Gastrocnemius medialis (tissue), 4 donors: Measurements from ENCODE around the gene VGLL4. TPM values are rescaled to one million over a fixed set of nuclear protein-coding genes. Genes with fewer than 3 reads are reported as not detected.

ENCODE experiments used
- ATAC-seq, 2 donors: fragments of 150-250 bp; one replicate each; pipeline ENCODE4 v1.9.1; 2016
- DNase-seq, 2 donors: peaks; one replicate each; pipeline ENCODE4 v3.0.0-alpha.2; 2019
- H3K27ac ChIP-seq, 4 donors: fragments of 200-600 bp; sonication (generic); 1 replicate in 1 of 4; 2 replicates in 3 of 4; pipeline ENCODE4 v1.5.1; 2016 to 2018; ENCODE audit warnings: mild to moderate bottlenecking in 2 of 4, moderate library complexity in 1 of 4
- H3K27me3 ChIP-seq, 3 donors: fragments of 200-600 bp; sonication (generic) in 2 of 3; 1 replicate in 1 of 3; 2 replicates in 2 of 3; pipeline versions ENCODE4 v1.5.1 to v1.6.0; 2016 to 2019; ENCODE audit warnings: mild to moderate bottlenecking in 1 of 3, moderate library complexity in 1 of 3
- H3K36me3 ChIP-seq, 2 donors: fragments of 200-600 bp; sonication (generic) in 1 of 2; one replicate each; pipeline ENCODE4 v1.5.1; 2017 to 2018
- H3K4me1 ChIP-seq, 2 donors: fragments of 200-600 bp; sonication (generic) in 1 of 2; one replicate each; pipeline ENCODE4 v1.5.1; 2016 to 2017; ENCODE audit warnings: mild to moderate bottlenecking in 2 of 2
- H3K4me3 ChIP-seq, 4 donors: fragments of 200-600 bp; sonication (generic) in 3 of 4; 1 replicate in 1 of 4; 2 replicates in 3 of 4; pipeline ENCODE4 v1.5.1; 2016 to 2019; ENCODE audit warnings: mild to moderate bottlenecking in 2 of 4
- H3K9me3 ChIP-seq, 3 donors: fragments of 200-600 bp; sonication (generic) in 2 of 3; 1 replicate in 1 of 3; 2 replicates in 2 of 3; pipeline ENCODE4 v1.5.1; 2016 to 2019
- POLR2A ChIP-seq, 2 donors: fragments of 450-650 bp; IDR thresholded peaks; one replicate each; pipeline ENCODE4 v1.6.1; 2017; ENCODE audit warnings: antibody characterized with exemption in 2 of 2, mild to moderate bottlenecking in 2 of 2, moderate library complexity in 2 of 2
- in situ Hi-C, 4 donors: fragments of 200-750 bp; cut with MboI; loops; one replicate each; pipeline versions ENCODE4 v1.15.0 to v1.8.0; 2017; ENCODE audit warnings: low sequenced_read_pairs in 4 of 4
- intact Hi-C: fragments of 100-400 bp; cut with DNase I; formaldehyde crosslinking; loops from one replicate; pipeline ENCODE4 v1.15.1; 2023; ENCODE audit warnings: low total_unique reads
- total RNA-seq, 4 donors: library from RNA; depleted of rRNA; stranded (reverse); fragments of >200 nt; gene quantifications; one replicate each; pipeline versions ENCODE4 v1.1.0 to v1.2.3, GENCODE V29; 2016
- TF ChIP-seq, protein P1 (sequence below), 5 experiments: fragments of 450-650 bp in 3 of 5; fragments of 200-600 bp in 2 of 5; sonication (generic) in 2 of 5; IDR thresholded peaks in 4 of 5; conservative IDR thresholded peaks in 1 of 5; 1 replicate in 4 of 5; 2 replicates in 1 of 5; pipeline ENCODE4 v1.5.1; 2016 to 2019; ENCODE audit warnings: antibody characterized with exemption in 5 of 5, mild to moderate bottlenecking in 3 of 5, moderate library complexity in 3 of 5

VGLL4 gene
- total RNA-seq, 4 donors from 2014 or later, result 8.9 to 20.9 (median 12.8) TPM

DNA sequence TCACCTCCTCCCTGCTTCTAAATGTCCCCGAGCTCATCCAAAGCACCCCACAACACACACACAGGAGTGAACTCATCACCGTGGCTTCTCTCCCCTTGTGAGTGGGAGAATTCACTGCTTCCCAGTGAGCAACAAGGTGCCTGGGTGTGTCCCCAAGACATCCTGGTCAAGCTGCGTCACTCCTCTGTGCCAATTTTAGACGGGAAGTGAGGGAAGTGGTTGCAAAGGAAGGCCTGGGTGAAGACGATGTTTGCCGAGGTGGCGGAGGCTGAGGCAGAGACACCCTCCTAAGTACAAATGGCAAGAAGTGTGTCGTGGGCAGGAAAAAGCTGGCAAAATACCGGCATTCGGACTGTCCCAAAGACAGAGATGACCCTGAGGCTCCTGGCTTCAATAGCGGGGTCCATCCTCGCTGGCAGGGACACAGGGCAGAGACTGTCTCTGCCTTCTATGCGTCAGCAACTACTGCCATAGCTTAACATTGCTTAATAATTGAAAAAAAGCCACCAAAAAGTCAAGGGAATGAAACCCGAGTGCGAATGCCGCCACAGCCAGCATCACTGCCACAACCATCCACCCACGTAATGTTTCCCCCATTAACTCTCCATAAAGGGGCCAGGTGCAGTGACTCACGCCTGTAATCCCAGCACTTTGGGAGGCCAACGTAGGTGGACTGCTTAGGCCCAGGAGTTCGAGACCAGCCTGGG lies 72.8 kb downstream of the VGLL4 start:
- no peaks in the 10 kb centered on the region for H3K27me3 ChIP-seq
- intact Hi-C loops, result no loop called here
- DNase-seq (peak in 1 of 2 donors; percentile 85), ATAC-seq (peak in 1 of 2 donors; percentile 63)
- no peaks in the 10 kb centered on the region for H3K36me3 ChIP-seq
- H3K4me3 ChIP-seq, result peak overlapping the region in 1 of 4 donors; percentile 24
- H3K9me3 ChIP-seq, result no peaks in the 10 kb centered on the region
- peaks cover 42 to 54% of the 10 kb centered on the region in 2 donors for H3K4me1 ChIP-seq
- H3K27ac ChIP-seq, result peak overlapping the region; percentile 88 to 90 (median 88)
- in situ Hi-C loops, result no loop called here
- TF ChIP-seq, protein P1, sequence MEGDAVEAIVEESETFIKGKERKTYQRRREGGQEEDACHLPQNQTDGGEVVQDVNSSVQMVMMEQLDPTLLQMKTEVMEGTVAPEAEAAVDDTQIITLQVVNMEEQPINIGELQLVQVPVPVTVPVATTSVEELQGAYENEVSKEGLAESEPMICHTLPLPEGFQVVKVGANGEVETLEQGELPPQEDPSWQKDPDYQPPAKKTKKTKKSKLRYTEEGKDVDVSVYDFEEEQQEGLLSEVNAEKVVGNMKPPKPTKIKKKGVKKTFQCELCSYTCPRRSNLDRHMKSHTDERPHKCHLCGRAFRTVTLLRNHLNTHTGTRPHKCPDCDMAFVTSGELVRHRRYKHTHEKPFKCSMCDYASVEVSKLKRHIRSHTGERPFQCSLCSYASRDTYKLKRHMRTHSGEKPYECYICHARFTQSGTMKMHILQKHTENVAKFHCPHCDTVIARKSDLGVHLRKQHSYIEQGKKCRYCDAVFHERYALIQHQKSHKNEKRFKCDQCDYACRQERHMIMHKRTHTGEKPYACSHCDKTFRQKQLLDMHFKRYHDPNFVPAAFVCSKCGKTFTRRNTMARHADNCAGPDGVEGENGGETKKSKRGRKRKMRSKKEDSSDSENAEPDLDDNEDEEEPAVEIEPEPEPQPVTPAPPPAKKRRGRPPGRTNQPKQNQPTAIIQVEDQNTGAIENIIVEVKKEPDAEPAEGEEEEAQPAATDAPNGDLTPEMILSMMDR (IDR thresholded peaks at IDR 0.05 in 4 of 5, conservative IDR thresholded peaks at IDR 0.05 in 1 of 5), result no peak
- TF ChIP-seq POLR2A (IDR thresholded peaks at IDR 0.05), result peak in 1 of 2 donors; percentile 52

DNA sequence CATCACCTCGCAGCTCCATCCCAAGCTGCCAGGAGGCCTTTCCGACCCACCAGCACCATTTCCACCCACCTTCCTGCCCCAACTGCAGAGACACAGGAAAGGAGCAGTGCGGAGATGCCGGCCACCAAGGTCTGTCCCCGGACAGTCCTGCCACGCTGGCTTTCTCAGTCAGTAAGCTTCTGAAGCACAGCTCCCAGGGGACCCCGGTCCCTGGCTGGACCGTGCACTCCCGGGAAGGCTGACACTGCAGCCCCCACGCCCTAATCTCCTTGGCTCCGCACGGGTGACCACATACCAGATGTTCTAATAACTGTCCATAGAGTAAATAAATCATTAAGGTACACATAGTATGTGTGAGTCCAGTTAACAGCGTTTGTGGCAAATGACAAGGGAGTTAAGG lies 73.5 kb downstream of the VGLL4 start:
- no peak for TF ChIP-seq POLR2A (IDR thresholded peaks at IDR 0.05)
- ATAC-seq (no peak), DNase-seq (no peak)
- in situ Hi-C loops (no loop called here), intact Hi-C loops (no loop called here)
- no peaks in the 10 kb centered on the region for H3K9me3 ChIP-seq
- H3K27ac ChIP-seq, result peak overlapping the region; percentile 88 to 90 (median 88)
- no peaks in the 10 kb centered on the region for H3K36me3 ChIP-seq
- H3K27me3 ChIP-seq, result no peaks in the 10 kb centered on the region
- H3K4me3 ChIP-seq, result peak overlapping the region in 1 of 4 donors; percentile 24
- peaks cover 42 to 54% of the 10 kb centered on the region in 2 donors for H3K4me1 ChIP-seq

DNA sequence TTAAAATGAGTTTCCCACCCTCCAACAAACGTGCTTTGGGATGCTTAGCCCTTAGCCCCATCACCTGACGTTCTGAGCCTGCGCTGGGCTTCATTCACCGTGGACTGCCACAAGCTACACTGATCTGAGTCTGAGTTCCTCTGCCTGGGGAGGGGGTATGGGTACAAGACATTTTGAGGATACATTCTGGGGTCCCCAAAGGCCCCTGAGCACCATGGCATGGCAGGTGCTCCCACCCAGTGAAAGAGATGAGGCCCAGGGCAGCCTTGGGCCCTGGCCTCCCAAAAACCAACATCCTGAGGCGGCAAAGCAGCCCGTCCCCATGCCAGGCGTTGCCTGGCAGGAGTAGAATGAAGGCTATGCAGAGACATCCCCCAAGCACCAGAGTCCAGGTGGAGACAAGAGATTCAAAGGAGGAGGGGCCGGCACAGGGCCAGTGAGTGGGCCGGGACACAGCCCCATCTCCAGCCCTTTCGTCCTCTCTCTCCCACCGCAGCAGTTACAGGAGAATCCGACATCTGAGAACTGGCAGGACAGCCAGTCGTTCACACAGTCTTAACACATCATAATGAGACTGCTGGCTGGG lies 74.5 kb downstream of the VGLL4 start:
- H3K27me3 ChIP-seq, result no peaks in the 10 kb centered on the region
- no peak for TF ChIP-seq POLR2A (IDR thresholded peaks at IDR 0.05)
- TF ChIP-seq, protein P1 (IDR thresholded peaks at IDR 0.05 in 4 of 5, conservative IDR thresholded peaks at IDR 0.05 in 1 of 5), result no peak
- H3K4me1 ChIP-seq, result peaks cover 42 to 54% of the 10 kb centered on the region in 2 donors
- in situ Hi-C loops, result no loop called here
- intact Hi-C loops, result loop anchor here (2.0 kb wide), 3 partner anchors 32 to 102 kb away; no protein-coding TSS in a partner anchor
- H3K36me3 ChIP-seq, result no peaks in the 10 kb centered on the region
- peak overlapping the region in 2 of 4 donors; percentile 29 to 39 for H3K4me3 ChIP-seq
- no peaks in the 10 kb centered on the region for H3K9me3 ChIP-seq
- ATAC-seq, result no peak
- peak overlapping the region; percentile 88 to 90 (median 88) for H3K27ac ChIP-seq
- no peak for DNase-seq

DNA sequence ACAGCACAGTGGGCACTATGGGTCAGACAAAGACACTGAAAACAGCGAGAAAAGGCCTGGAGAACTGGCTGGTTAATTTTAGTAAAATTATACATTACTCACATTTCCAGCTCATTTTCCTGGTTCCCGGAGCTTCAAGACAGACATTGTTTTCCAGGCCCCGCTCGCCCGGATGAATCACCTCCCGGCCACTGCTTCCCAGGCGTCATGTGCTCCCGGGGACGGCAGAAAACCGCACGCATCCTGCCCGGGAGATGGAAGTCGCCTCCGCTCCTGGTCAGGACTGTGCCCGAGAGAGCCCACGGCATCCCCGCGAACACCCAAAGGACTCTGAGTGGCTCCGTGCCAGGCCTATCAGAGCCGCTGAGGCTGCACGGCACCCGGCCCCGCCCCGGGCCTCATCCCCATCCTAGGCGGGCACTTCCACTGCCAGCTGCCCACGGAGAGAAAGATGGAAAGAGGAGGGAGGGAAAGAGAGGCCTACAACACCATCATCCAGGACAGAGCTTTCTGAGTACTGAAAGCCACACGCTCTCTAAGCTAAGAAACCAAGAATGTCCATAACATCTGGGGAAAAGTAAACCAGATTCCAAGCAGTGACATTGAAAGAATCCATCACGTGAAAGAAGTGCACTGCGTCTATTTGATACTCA lies 75.1 kb downstream of the VGLL4 start:
- TF ChIP-seq, protein P1 (IDR thresholded peaks at IDR 0.05 in 4 of 5, conservative IDR thresholded peaks at IDR 0.05 in 1 of 5), result no peak
- TF ChIP-seq POLR2A (IDR thresholded peaks at IDR 0.05), result peak; percentile 11 to 22
- no peaks in the 10 kb centered on the region for H3K27me3 ChIP-seq
- DNase-seq (peak; percentile 74 to 75), ATAC-seq (peak; percentile 40 to 67)
- peaks cover 42 to 54% of the 10 kb centered on the region in 2 donors for H3K4me1 ChIP-seq
- no peaks in the 10 kb centered on the region for H3K36me3 ChIP-seq
- H3K27ac ChIP-seq, result peak overlapping the region; percentile 88 to 90 (median 88)
- H3K9me3 ChIP-seq, result no peaks in the 10 kb centered on the region
- peak overlapping the region; percentile 20 to 42 (median 34) for H3K4me3 ChIP-seq
- intact Hi-C loops (loop anchor here (1.0 to 2.0 kb wide), 5 partner anchors 32 to 187 kb away; no protein-coding TSS in a partner anchor), in situ Hi-C loops (no loop called here)
